Neural progenitor cell (in vitro differentiated cells): ENCODE measurements around the gene DLX5. TPM values are rescaled to one million over a fixed set of nuclear protein-coding genes. Genes with fewer than 3 reads are reported as not detected.

Experiments used
- DNase-seq: peaks from one replicate; pipeline ENCODE4 v3.0.0-alpha.2; 2016; ENCODE audit warnings: low spot score
- H2AFZ ChIP-seq: fragments of 200-600 bp; sonication (generic); replicated peaks from 2 replicates; pipeline ENCODE4 v1.6.1; 2016; ENCODE audit warnings: antibody characterized with exemption
- H3F3A ChIP-seq: fragments of 200-600 bp; sonication (generic); 2 replicates; pipeline ENCODE4 v1.6.1; 2016; ENCODE audit warnings: antibody characterized with exemption, low read depth
- H3K27ac ChIP-seq: fragments of 200-600 bp; sonication (generic); 2 replicates; pipeline ENCODE4 v1.5.1; 2016; ENCODE audit warnings: mild to moderate bottlenecking
- H3K27me3 ChIP-seq: fragments of 200-600 bp; sonication (generic); 2 replicates; pipeline ENCODE4 v1.6.1; 2016; ENCODE audit warnings: mild to moderate bottlenecking, moderate library complexity
- H3K36me3 ChIP-seq: fragments of 200-600 bp; sonication (generic); 2 replicates; pipeline ENCODE4 v1.5.1; 2016
- H3K4me1 ChIP-seq: fragments of 200-600 bp; sonication (generic); 2 replicates; pipeline ENCODE4 v1.6.1; 2016; ENCODE audit warnings: mixed run types
- H3K4me2 ChIP-seq: fragments of 200-600 bp; sonication (generic); 2 replicates; pipeline ENCODE4 v1.6.1; 2016
- H3K4me3 ChIP-seq: fragments of 200-600 bp; sonication (generic); 2 replicates; pipeline ENCODE4 v1.5.1; 2016
- H3K79me2 ChIP-seq: fragments of 200-600 bp; sonication (generic); 2 replicates; pipeline ENCODE4 v1.6.1; 2016; ENCODE audit warnings: low read depth
- H3K9ac ChIP-seq: fragments of 200-600 bp; sonication (generic); 2 replicates; pipeline ENCODE4 v1.6.1; 2016
- H3K9me3 ChIP-seq: fragments of 200-600 bp; sonication (generic); 2 replicates; pipeline ENCODE4 v1.5.1; 2016; ENCODE audit warnings: low read depth
- H4K20me1 ChIP-seq: fragments of 200-600 bp; sonication (generic); 2 replicates; pipeline ENCODE4 v1.6.1; 2016; ENCODE audit warnings: low read depth
- H3K27ac Mint-ChIP-seq: 3 replicates; pipeline ENCODE4 v1.8.0; 2021; ENCODE audit warnings: mixed read lengths
- H3K27me3 Mint-ChIP-seq: 2 replicates; pipeline ENCODE4 v1.8.0; 2022; ENCODE audit warnings: low read depth, mild to moderate bottlenecking, inconsistent platforms, moderate library complexity, mixed read lengths; ENCODE audit not compliant: insufficient read depth
- H3K36me3 Mint-ChIP-seq: 3 replicates; pipeline ENCODE4 v1.8.0; 2021; ENCODE audit warnings: mixed read lengths
- H3K4me1 Mint-ChIP-seq: 3 replicates; pipeline ENCODE4 v1.8.0; 2021; ENCODE audit warnings: mixed read lengths
- H3K4me3 Mint-ChIP-seq: 3 replicates; pipeline ENCODE4 v1.8.0; 2021; ENCODE audit warnings: mild to moderate bottlenecking, moderate library complexity, mixed read lengths
- H3K9me3 Mint-ChIP-seq: 3 replicates; pipeline ENCODE4 v1.8.0; 2020; ENCODE audit warnings: mixed read lengths
- EZH2 ChIP-seq: fragments of 200-600 bp; sonication (generic); IDR thresholded peaks from 2 replicates; pipeline ENCODE4 v1.6.1; 2017; ENCODE audit warnings: antibody characterized with exemption, mild to moderate bottlenecking, moderate library complexity
- EZH2phosphoT487 ChIP-seq: fragments of 200-600 bp; sonication (generic); IDR thresholded peaks from 2 replicates; pipeline ENCODE4 v1.6.1; 2017; ENCODE audit warnings: antibody characterized with exemption
- total RNA-seq: library from RNA; depleted of rRNA; stranded (reverse); fragments of >200 nt; gene quantifications from 2 replicates; pipeline ENCODE4 v1.2.3, GENCODE V29; 2015; ENCODE audit warnings: low replicate concordance
- TF ChIP-seq, protein P1 (sequence below): fragments of 200-600 bp; sonication (generic); IDR thresholded peaks from 2 replicates; pipeline ENCODE4 v1.5.1; 2017; ENCODE audit warnings: antibody characterized with exemption, mild to moderate bottlenecking

Gene DLX5
- total RNA-seq, 1 donor from 2014 or later, result not detected

DNA sequence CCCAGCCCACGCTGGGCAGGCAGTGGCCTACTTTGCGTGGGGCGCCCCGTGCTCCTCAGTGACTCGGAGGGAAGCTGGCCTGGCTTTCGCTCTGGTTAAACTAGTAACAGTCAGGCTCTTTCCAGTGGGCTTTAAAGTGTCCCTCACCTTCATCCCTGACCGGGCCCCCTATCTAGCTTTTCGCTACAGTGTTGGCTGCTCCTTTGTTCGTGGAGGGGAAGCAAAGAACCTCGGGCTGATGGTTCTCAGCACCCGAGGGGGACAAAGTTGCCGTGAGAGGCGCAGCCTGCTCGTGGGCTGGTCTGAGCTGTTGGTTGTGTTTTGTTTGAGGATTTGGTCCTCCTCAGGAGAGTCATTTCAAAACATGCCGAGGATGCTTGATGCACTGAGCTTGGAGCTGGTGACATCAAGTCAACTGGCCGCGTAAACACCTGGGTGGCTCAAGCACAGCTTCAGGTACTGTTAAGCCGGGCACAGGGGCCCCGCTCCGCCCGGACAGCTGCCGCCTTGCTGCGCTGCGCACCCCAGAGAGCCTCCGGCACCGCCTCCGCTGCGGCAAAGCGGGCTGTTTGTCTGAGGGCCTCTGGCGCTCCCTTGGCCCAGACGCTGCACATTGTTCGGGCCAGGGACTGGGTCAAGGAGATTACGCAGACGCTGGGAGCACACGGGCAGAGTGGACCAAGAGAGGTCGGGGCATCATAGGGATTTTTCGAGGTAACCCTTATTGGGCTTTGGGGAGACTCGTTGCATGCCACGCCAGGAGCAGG, 17.6 kb downstream of the DLX5 start:
- Mint-ChIP-seq H3K27me3 (peaks cover 86% of the 10 kb centered on the region), H3K36me3 (no peaks in the 10 kb centered on the region), H3K4me3 (peak overlapping the region; percentile 84), H3K4me1 (peaks cover 7% of the 10 kb centered on the region), H3K9me3 (peaks cover 3% of the 10 kb centered on the region), H3K27ac (no peak overlapping the region)
- no peak overlapping the region for H3K27ac ChIP-seq
- H3K4me3 ChIP-seq, result peak overlapping the region; percentile 47
- peaks cover 6% of the 10 kb centered on the region for H3K4me1 ChIP-seq
- peaks cover 48% of the 10 kb centered on the region for H3F3A ChIP-seq
- peaks cover 100% of the 10 kb centered on the region for H3K27me3 ChIP-seq
- peak; percentile 97 for TF ChIP-seq EZH2
- TF ChIP-seq, protein P1, sequence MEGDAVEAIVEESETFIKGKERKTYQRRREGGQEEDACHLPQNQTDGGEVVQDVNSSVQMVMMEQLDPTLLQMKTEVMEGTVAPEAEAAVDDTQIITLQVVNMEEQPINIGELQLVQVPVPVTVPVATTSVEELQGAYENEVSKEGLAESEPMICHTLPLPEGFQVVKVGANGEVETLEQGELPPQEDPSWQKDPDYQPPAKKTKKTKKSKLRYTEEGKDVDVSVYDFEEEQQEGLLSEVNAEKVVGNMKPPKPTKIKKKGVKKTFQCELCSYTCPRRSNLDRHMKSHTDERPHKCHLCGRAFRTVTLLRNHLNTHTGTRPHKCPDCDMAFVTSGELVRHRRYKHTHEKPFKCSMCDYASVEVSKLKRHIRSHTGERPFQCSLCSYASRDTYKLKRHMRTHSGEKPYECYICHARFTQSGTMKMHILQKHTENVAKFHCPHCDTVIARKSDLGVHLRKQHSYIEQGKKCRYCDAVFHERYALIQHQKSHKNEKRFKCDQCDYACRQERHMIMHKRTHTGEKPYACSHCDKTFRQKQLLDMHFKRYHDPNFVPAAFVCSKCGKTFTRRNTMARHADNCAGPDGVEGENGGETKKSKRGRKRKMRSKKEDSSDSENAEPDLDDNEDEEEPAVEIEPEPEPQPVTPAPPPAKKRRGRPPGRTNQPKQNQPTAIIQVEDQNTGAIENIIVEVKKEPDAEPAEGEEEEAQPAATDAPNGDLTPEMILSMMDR, result no peak
- peak; percentile 92 for TF ChIP-seq EZH2phosphoT487
- peak overlapping the region; percentile 7 for H2AFZ ChIP-seq
- peaks cover 87% of the 10 kb centered on the region for H4K20me1 ChIP-seq
- peak; percentile 64 for DNase-seq
- no peaks in the 10 kb centered on the region for H3K9me3 ChIP-seq
- H3K79me2 ChIP-seq, result no peaks in the 10 kb centered on the region
- no peak overlapping the region for H3K9ac ChIP-seq
- H3K4me2 ChIP-seq, result peak overlapping the region; percentile 84
- no peaks in the 10 kb centered on the region for H3K36me3 ChIP-seq

DNA sequence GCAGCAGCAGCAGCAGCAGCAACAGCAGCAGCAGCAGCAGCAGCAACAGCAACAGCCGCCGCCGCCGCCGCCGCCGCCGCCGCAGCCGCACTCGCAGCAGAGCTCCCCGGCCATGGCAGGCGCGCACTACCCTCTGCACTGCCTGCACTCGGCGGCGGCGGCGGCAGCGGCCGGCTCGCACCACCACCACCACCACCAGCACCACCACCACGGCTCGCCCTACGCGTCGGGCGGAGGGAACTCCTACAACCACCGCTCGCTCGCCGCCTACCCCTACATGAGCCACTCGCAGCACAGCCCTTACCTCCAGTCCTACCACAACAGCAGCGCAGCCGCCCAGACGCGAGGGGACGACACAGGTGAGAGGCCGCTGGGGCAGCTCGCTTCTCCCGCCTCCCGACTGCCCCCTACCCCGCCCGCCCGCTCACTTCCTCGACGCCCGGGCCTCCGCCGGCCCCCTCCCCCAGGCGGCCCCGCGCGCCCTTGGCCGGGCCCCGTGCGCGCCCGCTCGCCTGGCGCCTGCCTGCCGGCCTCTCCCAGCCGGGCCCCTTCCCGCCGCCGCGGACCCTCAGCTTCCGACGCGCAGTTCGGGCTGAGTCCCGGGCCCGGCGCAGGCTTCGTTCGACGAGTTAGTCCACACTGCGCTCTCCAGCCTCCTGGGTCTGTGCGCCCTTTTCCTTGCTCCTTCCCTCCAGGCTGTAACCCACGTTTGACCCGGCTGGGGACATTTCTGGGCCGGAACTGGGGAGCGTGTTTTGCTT, 18.4 kb downstream of the DLX5 start:
- Histone ChIP-seq H3K4me3 (peak overlapping the region; percentile 47), H4K20me1 (peaks cover 87% of the 10 kb centered on the region), H3K27me3 (peaks cover 100% of the 10 kb centered on the region), H3K36me3 (no peaks in the 10 kb centered on the region), H3F3A (peaks cover 53% of the 10 kb centered on the region), H3K4me1 (peaks cover 11% of the 10 kb centered on the region), H2AFZ (peak overlapping the region; percentile 7), H3K79me2 (no peaks in the 10 kb centered on the region), H3K9me3 (no peaks in the 10 kb centered on the region), H3K27ac (no peak overlapping the region), H3K4me2 (peak overlapping the region; percentile 84), H3K9ac (no peak overlapping the region)
- Mint-ChIP-seq H3K27me3 (peaks cover 87% of the 10 kb centered on the region), H3K36me3 (no peaks in the 10 kb centered on the region), H3K27ac (no peak overlapping the region), H3K9me3 (peaks cover 3% of the 10 kb centered on the region), H3K4me3 (peak overlapping the region; percentile 88), H3K4me1 (peaks cover 7% of the 10 kb centered on the region)
- TF ChIP-seq EZH2phosphoT487, result no peak
- TF ChIP-seq, protein P1, result peak; percentile 11
- peak; percentile 86 for DNase-seq

DNA sequence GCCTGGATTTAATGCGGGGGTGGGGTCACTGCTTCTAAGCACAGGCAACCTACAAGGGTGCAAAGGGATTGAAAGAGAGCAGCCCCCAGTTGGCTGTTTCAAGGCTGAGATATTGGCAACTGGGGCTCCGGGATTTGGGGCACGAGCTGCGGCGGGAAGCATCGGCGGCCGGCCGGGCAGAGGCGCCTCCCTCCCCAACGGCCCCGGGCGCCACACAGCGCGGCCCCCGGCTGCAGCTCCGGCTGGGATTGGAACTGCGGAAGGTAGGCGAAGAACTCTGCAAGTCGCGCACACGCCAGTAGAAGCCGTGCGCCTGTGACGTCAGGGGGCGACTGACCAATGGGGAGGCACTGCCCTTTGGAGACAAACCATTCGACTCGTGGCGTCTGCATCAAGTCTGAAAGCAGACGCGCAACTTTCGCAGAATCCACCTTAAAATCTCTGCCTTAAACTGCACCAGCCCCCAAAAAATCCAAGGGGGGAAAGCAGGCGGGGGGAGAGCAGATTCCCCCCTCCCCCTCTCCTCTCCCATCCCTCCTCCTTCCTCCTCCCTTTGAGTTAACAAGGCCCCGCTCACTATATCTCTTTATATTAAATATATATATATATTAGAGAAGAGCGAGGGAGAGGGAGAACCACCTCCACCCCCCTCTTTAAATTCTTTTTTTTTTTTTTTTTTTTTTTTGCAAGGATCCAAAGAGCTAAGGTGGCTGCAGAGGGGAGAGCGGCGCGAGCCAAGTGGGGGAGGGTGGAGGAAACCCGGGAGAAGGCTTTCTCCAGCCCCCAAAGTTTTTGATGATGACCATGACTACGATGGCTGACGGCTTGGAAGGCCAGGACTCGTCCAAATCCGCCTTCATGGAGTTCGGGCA, 19.2 kb downstream of the DLX5 start, which contains the start of gene DLX6:
TSS of gene DLX6 (plus strand) at position 371 of the 872 bp plus-strand sequence. CDS start at position 796, 425 bp downstream.
- DNase-seq, result peak; percentile 95
- Histone ChIP-seq H3K27ac (no peak within 1 kb of the TSS), H4K20me1 (peaks cover 87% of the 10 kb centered on the region), H3K4me3 (peak within 1 kb of the TSS; percentile 47), H3F3A (peaks cover 59% of the 10 kb centered on the region), H3K79me2 (no peaks in the 10 kb centered on the region), H3K4me1 (peaks cover 11% of the 10 kb centered on the region), H3K9me3 (no peaks in the 10 kb centered on the region), H3K27me3 (peaks cover 100% of the 10 kb centered on the region), H3K9ac (no peak within 1 kb of the TSS), H3K4me2 (peak within 1 kb of the TSS; percentile 84), H3K36me3 (no peaks in the 10 kb centered on the region), H2AFZ (no peak within 1 kb of the TSS)
- TF ChIP-seq EZH2phosphoT487 (no peak), EZH2 (no peak)
- TF ChIP-seq, protein P1, result no peak
- peaks cover 89% of the 10 kb centered on the region for H3K27me3 Mint-ChIP-seq
- peaks cover 7% of the 10 kb centered on the region for H3K4me1 Mint-ChIP-seq
- peak within 1 kb of the TSS; percentile 88 for H3K4me3 Mint-ChIP-seq
- no peak within 1 kb of the TSS for H3K27ac Mint-ChIP-seq
- no peaks in the 10 kb centered on the region for H3K36me3 Mint-ChIP-seq
- peaks cover 3% of the 10 kb centered on the region for H3K9me3 Mint-ChIP-seq
